ENCODE data around the gene LPCAT4.

Gene LPCAT4

GRCh38 chr15:34336231-34336990 lies 30.6 kb downstream of the LPCAT4 start:
- no peak for ATAC-seq

GRCh38 chr15:34335176-34336032 lies 31.6 kb downstream of the LPCAT4 start:
- ATAC-seq, result no peak

GRCh38 chr15:34334672-34335071 lies 32.3 kb downstream of the LPCAT4 start:
- no peak for ATAC-seq

- ATAC-seq, result no peak
Observed at GRCh38 chr15:34332553-34333120, 34.4 kb downstream of the LPCAT4 start.

GRCh38 chr15:34331809-34332208 lies 35.2 kb downstream of the LPCAT4 start:
- ATAC-seq, result peak; percentile 64 to 66

GRCh38 chr15:34330279-34330678 lies 36.7 kb downstream of the LPCAT4 start:
- no peak for ATAC-seq

GRCh38 chr15:34329006-34329405 lies 38.0 kb downstream of the LPCAT4 start:
- ATAC-seq, result no peak

GRCh38 chr15:34327906-34328305 lies 39.1 kb downstream of the LPCAT4 start:
- ATAC-seq, result peak in 1 of 2 donors; percentile 9

GRCh38 chr15:34325368-34325767 lies 41.6 kb downstream of the LPCAT4 start:
- ATAC-seq, result peak; percentile 60 to 62

- ATAC-seq, result peak; percentile 55 to 69
Observed at GRCh38 chr15:34324933-34325332, 42.1 kb downstream of the LPCAT4 start.

GRCh38 chr15:34323217-34323616 lies 43.8 kb downstream of the LPCAT4 start:
- no peak for ATAC-seq

- ATAC-seq, result peak; percentile 73 to 78
Observed at GRCh38 chr15:34318277-34319079, 48.5 kb downstream of the LPCAT4 start.

GRCh38 chr15:34314491-34315490 lies 52.2 kb downstream of the LPCAT4 start:
- ATAC-seq, result no peak

GRCh38 chr15:34311563-34311962 lies 55.4 kb downstream of the LPCAT4 start:
- no peak for ATAC-seq
